GM18868 (cell line): Measurements from ENCODE around the gene TRIML2.

Experiments
- ATAC-seq: cut with Tn5 transposase; IDR thresholded peaks from one replicate; pipeline ENCODE4 v1.9.1; 2021; ENCODE audit warnings: mild to moderate bottlenecking, moderate library complexity; ENCODE audit not compliant: unreplicated experiment

The TRIML2 gene

GRCh38 chr4:188109157-188109755 is at the start of gene TRIML2:
Gene TRIML2, minus strand, starts transcription at chr4:188109603. Its CDS starts 4,235 bp downstream, at chr4:188105368.
- ATAC-seq, result no peak

DNA sequence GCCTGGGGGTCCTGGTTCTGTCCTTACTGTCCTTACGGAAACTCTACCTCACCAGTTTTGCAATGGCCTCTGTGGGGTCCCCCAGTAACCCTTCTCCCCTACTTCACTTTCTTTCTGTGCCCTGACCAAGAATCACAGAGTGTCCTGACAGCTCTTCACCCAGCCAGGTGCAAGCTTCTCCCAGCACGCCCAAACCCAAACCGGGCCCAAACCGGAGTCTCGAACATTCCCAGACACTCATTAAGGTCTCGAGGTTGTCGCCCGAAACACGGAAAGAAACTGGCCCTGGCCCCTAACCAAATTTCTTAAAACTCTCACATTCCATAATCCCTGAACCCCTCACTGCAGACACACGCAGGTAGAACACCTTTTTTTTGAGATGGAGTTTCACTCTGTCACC is 48.9 kb upstream of the TRIML2 start:
- ATAC-seq, result no peak

DNA sequence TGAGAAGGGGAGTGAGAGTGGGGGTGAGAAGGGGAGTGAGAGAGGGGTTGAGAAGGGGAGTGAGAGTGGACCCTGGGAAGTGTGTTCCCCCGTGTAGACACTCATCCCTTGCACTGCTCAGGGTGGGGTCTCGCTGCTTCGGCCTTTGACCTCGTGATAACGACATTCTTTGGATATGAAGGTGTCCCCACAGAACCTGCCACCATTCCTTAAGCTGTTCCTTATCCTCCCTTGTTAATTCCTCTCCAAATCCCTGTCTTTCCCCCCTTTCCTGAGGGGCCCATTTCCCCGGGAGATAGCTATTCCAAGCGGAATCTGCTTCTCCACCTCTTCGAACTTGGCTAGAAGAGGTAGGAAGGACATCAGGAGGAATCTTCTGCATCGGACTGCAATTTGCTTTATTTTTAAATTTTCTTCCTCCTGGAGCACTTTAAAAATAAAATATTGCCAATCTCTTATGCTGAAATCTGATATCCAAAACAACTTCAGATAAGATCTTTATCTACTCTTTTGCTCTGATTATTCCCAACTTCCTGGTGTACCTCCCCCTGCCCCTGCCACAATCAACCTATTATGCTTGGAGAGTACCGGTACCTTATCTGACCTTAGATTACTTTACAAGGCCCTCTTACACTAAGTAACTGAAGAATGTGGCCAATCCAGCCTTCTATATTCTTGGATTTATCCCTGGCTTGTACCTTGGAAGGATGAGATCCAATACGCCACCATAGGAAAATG is 45.4 kb upstream of the TRIML2 start:
- no peak for ATAC-seq

DNA sequence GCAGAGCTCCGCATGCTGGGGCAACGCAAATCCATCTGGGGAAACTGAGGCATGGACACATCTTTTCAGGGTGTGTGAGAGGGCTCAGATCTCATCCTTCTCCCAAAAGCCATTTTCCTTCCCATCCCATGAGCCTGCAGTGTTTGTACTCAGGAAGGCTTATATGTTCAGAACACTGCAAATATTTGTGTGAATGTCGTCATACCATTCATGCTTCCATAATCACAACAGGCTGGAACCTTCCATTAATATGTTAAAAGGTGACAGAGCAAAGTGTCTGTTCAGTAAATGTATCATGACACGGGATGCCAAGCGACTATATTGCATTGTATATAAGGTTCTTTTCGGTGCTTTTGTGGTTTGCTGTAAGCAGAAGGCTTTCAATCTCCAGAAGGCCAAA is 38.4 kb upstream of the TRIML2 start:
- no peak for ATAC-seq

DNA sequence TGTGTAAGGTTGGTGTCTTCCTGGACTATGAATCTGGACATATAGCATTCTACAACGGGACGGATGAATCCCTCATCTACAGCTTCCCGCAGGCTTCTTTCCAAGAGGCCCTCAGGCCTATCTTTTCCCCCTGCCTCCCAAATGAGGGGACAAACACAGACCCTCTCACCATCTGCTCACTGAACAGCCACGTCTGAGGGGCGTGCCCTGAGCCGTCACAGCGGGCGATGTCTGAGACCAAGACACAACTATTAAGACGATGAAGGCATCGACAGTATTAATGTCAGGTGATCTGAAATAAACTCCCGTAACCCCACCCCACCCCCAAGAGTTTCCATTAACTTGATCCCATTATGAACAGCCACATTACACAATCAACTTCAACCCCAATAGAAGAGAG is 37.8 kb upstream of the TRIML2 start:
- ATAC-seq, result no peak

DNA sequence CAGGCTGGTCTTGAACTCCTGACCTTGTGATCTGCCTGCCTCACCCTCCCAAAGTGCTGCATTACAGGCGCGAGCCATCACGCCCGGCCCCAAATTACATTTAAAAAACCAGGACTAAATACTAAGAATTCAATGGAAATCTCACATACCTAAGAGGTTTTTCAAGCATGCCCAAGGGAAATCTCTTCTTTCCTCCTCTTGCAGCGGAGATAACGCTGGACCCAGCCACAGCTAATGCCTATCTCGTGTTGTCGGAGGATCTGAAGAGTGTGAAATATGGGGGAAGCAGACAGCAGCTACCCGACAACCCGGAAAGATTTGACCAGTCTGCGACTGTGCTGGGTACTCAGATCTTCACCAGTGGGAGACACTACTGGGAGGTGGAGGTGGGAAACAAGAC is 37.2 kb upstream of the TRIML2 start:
- ATAC-seq, result no peak

DNA sequence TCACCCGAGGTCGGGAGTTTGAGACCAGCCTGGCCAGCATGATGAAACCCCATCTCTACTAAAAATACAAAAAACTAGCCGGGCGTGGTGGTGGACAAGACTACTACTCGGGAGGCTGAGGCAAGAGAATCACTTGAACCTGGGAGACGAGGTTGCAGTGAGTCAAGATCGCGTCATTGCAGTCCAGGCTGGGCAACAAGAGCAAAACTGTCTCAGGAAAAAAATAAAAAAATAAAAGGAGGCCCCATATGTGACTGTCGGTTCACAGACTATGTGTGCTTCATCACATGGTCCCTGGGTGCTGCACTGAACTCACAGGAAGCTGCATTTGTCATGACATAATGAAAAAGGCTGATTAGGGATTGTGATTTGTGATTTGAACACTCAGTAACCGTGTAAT is 36.2 kb upstream of the TRIML2 start:
- ATAC-seq, result no peak

DNA sequence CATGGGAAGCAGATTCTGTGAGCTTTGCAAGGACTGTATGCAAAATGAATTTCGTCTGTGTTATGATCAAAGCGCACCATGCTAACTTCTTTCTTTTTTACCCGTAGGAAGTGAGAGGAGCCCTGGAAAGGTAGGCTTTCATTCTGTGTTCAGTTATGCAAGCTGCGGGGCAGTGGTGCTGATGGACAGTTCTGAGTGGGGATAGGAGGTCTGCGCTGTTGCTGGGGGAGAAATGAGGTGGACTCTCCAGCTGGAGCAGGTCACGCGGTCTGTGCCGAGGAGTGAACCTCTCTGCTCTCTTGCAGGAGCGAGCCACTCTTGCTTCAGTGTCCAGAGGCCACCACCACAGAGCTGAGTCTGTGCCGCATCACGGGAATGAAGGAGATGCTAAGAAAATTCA is 34.3 kb upstream of the TRIML2 start:
- no peak for ATAC-seq

- no peak for ATAC-seq
Measured at GRCh38 chr4:188139671-188140070, 30.3 kb upstream of the TRIML2 start.

- ATAC-seq, result no peak
Measured at GRCh38 chr4:188139141-188139540, 29.7 kb upstream of the TRIML2 start, which contains the start of gene TRIML1. Gene TRIML1, plus strand, starts transcription at chr4:188139441. Its CDS starts 118 bp downstream, at chr4:188139559.

DNA sequence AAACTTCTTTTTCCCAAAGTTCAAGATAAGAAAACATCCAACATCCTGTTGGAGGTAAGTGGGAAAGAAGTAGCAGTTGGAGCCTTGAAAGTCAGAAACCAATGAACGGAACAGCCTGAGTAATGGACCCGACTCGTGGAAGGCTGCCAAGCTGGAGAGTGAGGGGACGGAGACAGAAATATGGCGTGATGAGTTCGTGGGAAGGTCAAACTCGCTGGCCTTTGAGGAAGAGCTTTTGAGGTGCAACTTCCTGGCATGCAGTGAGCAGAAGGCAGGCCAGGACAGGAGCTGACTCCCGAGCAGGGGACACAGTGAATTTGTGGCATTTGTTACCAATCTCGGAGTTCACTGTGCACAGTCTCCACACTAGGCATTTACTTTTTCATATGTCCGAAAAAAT is 28.8 kb upstream of the TRIML2 start:
- ATAC-seq, result no peak

- no peak for ATAC-seq
Measured at GRCh38 chr4:188132232-188132631, 22.8 kb upstream of the TRIML2 start.

DNA sequence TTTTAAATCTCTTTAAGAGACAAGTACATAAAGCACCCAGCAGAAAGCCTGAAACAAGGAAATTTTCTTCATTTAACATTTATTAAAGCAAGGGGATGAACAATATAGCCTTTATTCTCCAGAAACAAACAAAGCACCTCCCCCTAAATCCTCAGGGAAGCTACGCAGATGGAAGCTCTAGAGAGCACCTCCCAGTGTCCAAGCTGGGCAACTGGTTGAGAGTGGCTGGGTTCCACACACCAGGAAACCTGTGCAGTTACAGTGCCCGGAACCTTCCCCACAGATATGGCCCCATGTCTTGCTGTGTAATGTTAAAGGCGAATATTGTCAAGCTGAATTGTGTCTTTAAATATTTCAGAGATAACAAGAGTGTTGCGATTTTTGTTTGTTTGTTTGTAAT is 21.0 kb upstream of the TRIML2 start:
- ATAC-seq, result no peak

- no peak for ATAC-seq
Measured at GRCh38 chr4:188127214-188127874, 17.9 kb upstream of the TRIML2 start.

- no peak for ATAC-seq
Measured at GRCh38 chr4:188121530-188121929, 12.1 kb upstream of the TRIML2 start.

- ATAC-seq, result no peak
Measured at GRCh38 chr4:188117631-188118324, 8.4 kb upstream of the TRIML2 start.

DNA sequence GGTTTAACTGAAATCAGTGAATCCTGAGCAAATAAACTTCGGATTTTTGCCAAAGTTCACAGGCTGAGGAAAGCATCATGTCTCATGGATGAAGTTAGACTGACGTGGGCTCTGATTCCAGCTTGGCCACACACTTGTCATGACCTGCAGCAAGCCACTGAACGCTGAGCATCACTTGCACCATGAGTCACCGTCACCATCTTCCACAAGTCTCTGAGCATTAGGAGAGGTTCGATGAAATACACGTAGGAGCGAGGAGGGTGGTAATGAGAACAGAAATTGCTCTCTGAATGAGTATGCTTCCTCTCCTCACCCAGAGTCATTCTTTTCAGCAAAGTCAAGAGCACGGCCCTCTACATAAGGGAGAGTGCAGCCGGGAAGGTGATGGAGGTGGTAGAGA is 3.8 kb upstream of the TRIML2 start:
- ATAC-seq, result no peak

DNA sequence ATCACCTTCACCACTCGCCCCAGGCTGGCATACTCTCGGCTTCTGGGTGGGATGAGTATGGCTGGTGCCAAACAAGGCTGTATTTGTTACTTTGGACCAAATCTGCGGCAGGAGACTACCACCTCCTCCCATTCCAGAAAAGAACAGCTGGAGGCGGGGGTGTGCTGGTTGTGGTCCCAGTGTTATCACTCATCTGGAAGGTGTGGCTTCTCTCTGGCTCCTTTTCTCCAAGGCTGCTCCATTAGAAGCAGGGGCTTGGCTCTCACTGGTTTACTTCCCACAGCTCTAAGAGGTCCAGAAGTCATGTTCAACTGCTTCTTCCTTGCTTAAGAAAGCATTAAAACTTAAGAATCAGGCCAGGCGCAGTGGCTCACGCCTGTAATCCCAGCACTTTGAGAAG is 2.6 kb upstream of the TRIML2 start:
- ATAC-seq, result no peak

GRCh38 chr4:188110741-188111471 is 1.5 kb upstream of the TRIML2 start:
- no peak for ATAC-seq

- no peak for ATAC-seq
Measured at GRCh38 chr4:188110036-188110435, 633 bp upstream of the TRIML2 start.
